Jurkat, Clone E6-1 (cell line): Measurements from ENCODE around the gene CNGA1.
A peak's percentile ranks its signal among the peaks of the same experiment; 100 is the strongest.
"Not testable (repeated sequence)": the region's sequence is repeated elsewhere in the genome, so short reads cannot be mapped to it uniquely, and the experiment has no call there.

ENCODE experiments used
- DNase-seq: peaks from one replicate; pipeline ENCODE4 v3.0.0-alpha.2; 2011; ENCODE audit warnings: low read depth, low spot score
- H3K4me3 ChIP-seq: 2 replicates; pipeline ENCODE4 v1.5.1; 2011; ENCODE audit warnings: mild to moderate bottlenecking, low read length, control low read depth, moderate library complexity

The CNGA1 gene

GRCh38 chr4:48032721-48033120 lies 16.2 kb upstream of the CNGA1 start:
- no peak for DNase-seq
- H3K4me3 ChIP-seq: no peak overlapping the region

DNA sequence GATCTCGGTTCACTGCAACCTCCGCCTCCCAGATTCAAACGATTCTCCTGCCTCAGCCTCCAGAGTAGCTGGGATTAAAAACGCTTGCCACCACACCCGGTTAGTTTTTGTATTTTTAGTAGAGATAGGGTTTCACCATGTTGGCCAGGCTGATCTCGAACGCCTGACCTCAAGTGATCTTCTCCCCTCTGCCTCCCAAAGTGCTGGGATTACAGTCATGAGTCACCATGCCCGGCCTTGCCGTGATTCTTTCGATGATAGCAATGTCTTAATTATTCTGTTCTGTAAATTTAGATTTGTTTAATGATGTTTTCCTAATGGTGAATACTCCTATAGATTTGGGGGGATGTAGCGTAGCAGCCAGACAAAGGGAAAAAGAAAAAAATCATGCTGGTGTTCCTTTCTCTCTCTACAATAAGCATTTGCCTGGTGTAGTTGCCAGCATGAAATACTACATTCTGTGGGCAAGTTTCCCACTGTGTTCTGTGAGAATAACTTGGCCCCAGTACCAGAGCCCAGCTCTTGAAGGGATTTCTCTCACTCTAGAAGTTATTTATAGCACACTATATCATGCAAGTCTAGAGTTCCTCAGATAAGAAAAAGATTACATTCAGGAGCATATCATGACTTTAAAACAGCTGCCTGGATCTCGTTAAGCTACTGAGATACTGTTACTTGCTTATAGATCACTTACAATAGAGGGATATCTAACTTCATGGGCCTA lies 15.5 kb upstream of the CNGA1 start:
- no peak overlapping the region for H3K4me3 ChIP-seq
- DNase-seq: no peak

- H3K4me3 ChIP-seq: no peak overlapping the region
- no peak for DNase-seq
Measured at GRCh38 chr4:48030470-48030869, 14.0 kb upstream of the CNGA1 start.

DNA sequence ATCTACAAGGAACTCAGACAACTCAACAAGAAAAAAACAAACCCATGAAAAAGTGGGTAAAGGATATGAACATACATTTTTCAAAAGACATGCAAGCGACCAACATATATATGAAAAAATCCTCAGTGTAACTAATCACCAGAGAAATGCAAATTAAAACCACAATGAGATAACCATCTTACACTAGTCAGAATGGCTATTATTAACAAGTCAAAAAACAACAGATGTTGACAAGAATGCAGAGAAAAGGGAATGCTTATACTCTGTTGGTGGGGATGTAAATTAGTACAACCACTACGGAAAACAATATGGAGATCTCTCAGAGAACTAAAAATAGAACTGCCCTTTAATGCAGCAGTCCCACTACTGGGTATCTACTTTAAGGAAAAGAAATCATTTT lies 12.2 kb upstream of the CNGA1 start:
- no peak for DNase-seq
- no peak overlapping the region for H3K4me3 ChIP-seq

GRCh38 chr4:48027653-48028052 lies 11.2 kb upstream of the CNGA1 start:
- no peak for DNase-seq

GRCh38 chr4:48025005-48025404 lies 8.5 kb upstream of the CNGA1 start:
- no peak overlapping the region for H3K4me3 ChIP-seq
- DNase-seq: no peak

More at GRCh38 chr4:48027653-48028052, 11.2 kb upstream of the CNGA1 start:
- H3K4me3 ChIP-seq: no peak overlapping the region

DNA sequence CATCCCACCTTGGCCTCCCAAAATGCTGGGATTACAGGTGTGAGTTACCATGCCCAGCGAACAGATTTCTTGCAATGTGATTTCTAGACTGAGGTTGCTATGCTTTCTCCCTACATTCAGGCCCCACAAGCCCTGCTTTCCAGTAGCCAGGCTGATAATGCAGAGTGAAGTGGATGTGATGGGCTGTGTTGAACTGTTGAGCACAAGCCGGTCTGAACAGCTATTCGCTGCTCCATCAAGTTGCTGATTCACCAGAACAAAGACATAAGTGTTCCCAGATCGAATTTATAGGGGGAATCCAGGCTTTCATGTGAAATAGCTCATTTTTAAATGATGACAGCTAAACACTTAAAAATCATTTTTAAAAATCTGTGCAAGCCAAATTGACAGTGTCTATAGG lies 8.0 kb upstream of the CNGA1 start:
- no peak for DNase-seq
- H3K4me3 ChIP-seq: no peak overlapping the region

DNA sequence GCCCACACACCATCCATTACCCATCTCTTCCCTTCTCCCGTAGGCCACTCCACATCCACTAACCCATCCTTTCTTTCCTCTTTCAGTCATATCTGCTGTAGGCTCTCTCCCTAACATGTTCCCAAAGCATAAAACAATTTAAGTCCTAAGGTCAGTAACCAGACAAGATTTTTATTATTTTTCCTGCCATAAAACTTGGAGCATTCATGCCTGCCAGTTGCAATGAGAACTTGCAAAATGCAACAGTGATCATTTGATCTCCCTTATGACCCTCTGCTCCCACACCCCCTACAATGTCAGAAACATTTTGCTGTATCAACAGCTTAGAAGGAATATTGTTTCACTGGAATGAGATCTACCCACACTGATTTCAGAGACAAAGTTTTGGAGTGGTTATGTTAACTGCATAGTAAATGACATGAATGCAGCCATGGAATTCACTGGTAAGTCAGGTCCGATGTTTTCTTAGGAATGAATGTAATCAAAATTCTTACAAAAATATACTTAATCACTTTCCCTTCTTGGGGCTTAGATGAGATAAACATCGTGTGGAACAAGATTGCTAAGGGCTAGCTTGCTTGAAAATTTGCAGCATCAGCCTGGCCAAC lies 5.8 kb upstream of the CNGA1 start:
- no peak for DNase-seq
- no peak overlapping the region for H3K4me3 ChIP-seq

DNA sequence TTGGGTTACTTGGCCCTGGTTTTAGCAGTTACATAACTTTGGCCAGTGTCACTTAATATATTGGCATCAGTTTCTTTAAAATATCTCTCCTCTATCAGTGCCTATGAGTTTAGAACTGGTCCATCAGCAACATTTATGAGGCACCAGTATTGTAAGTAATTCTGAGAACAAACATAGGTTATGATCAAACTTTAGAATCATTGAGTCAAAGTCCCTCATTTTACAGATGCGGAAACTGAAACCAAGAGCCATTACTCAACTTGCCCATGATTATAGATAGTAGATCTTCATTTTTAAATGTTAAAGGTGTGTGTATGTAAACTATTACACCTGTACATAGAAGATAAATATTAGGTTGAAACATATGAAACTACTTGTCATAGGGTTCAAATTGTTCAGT lies 4.6 kb upstream of the CNGA1 start:
- H3K4me3 ChIP-seq: no peak overlapping the region
- no peak for DNase-seq

GRCh38 chr4:48018112-48018511 lies 1.6 kb upstream of the CNGA1 start:
- no peak for DNase-seq
- no peak overlapping the region for H3K4me3 ChIP-seq

DNA sequence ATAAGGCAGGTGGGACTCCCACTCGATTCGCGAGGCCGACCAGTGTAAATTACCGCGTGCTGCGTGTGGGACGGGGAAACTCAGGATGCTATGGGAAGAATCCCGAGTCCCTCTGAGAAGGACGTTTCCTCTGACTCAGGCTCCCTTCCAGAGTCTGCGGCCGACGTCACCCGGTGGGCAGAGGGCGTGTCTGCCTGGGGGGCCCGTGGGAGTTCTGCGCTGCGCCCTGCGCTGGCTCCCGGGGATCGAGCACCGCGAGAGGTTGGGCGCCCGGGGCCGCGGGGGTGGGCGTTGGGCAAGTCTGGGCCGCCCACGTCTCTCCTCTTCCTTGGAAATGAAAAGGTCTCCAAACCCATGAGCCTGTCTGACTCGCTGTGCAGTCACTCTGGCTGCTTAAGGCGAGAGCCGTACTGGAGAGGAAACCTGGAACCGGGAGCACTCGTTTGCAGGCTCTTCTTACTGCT lies 659 bp upstream of the CNGA1 start:
- peak overlapping the region; percentile 48 for H3K4me3 ChIP-seq
- no peak for DNase-seq

DNA sequence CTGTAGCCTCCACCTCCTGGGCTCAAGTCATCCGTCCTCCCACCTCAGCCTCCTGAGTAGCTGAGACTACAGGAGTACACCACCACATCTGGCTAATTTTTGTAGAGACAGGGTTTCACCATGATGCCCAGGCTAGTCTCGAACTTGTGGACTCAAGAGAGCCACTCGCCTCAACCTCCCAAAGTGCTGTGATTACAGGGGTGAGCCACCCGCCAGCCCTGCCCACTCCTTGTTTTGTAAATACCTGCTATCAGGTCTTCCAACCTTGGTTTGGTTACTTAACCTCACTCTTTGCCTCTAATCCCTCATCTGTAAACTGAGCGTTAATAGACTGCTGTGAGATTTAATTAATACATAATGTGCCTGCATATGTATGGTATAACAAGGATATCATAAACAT lies 803 bp downstream of the CNGA1 start:
- DNase-seq: no peak
- H3K4me3 ChIP-seq: no peak overlapping the region

- DNase-seq: no peak
- H3K4me3 ChIP-seq: no peak overlapping the region
Measured at GRCh38 chr4:48015216-48015615, 1.3 kb downstream of the CNGA1 start.

DNA sequence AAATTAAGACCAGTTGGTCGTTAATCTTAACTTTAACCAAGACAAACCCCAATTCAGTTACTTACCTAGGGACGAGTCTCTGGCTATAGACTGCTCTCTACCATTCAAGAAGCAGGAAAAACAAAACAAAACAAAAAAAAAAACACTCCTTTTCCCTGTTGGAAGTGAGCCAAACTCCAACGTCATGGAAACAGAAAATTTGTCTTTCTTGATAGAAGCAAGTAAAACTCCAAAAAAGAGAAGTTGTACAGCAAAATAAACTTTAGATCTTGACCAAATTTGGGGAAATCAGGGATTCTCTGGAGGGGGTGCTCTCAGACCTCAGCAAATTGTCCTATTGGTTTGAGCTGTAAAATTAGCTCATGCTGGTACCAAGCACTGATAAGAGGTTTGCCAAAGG lies 3.7 kb downstream of the CNGA1 start:
- DNase-seq: no peak
- no peak overlapping the region for H3K4me3 ChIP-seq

DNA sequence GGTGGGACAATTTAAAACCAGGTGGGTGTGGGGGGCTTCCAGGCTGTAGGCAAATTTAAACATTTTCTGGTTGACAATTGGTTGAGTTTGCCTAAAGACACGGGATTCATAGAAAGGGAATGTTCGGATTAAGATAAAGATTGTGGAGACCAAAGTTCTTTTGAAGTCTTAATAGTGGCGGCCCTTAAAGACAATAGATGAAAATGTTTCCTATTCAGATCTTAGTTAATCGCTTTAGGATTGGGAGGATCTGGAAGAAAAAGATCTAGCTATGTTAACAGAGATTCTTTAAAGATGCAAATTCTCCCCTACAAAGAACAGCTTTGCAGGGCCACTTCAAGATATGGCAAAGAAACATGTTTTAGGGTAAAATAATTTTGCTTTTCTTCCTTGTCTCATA lies 4.8 kb downstream of the CNGA1 start:
- no peak for DNase-seq
- H3K4me3 ChIP-seq: no peak overlapping the region

GRCh38 chr4:48010906-48011305 lies 5.6 kb downstream of the CNGA1 start:
- H3K4me3 ChIP-seq, DNase-seq: not testable (repeated sequence)

GRCh38 chr4:48008021-48008596 lies 8.4 kb downstream of the CNGA1 start:
- DNase-seq: peak; percentile 6
- no peak overlapping the region for H3K4me3 ChIP-seq

- H3K4me3 ChIP-seq: no peak overlapping the region
- DNase-seq: no peak
Measured at GRCh38 chr4:48005781-48006180, 10.7 kb downstream of the CNGA1 start.

- H3K4me3 ChIP-seq, DNase-seq: not testable (repeated sequence)
Measured at GRCh38 chr4:48003568-48003967, 12.9 kb downstream of the CNGA1 start.

DNA sequence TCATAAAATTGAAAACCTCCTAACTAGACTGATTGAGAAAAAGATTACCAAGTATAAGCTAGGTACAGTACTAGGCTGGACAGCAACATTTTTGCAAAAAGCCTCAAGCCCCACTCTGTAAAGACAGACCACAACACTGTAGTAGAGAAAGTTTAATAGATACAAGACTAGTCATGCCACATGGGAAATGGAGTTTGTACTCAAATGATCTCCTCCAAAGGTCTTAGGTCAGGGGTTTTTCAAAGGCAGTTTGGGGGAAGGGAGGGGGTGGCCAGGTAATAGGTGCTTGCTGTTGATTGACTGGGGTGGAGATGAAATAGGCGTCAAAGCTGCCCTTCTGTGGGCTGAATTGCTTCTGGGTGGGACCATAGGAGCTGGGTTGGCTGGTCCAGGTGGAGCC lies 14.2 kb downstream of the CNGA1 start:
- no peak overlapping the region for H3K4me3 ChIP-seq
- no peak for DNase-seq

GRCh38 chr4:47996021-47996420 lies 20.5 kb downstream of the CNGA1 start:
- DNase-seq: no peak
- no peak overlapping the region for H3K4me3 ChIP-seq
